HepG2 (cell line): Measurements from ENCODE around the gene CKB. TPM values are rescaled to one million over a fixed set of nuclear protein-coding genes. Genes with fewer than 3 reads are reported as not detected.

ENCODE experiments used
- ATAC-seq: fragments of 200-7000 bp; cut with Tn5 transposase; 3 replicates; pipeline ENCODE4 v1.9.1; 2020; ENCODE audit warnings: mild to moderate bottlenecking, moderate library complexity
- BruUV-seq: library from RNA; stranded (reverse); fragments of 400-500 nt; replicated peaks from 2 replicates; lab custom pipeline; 2021; lab: Mats Ljungman, UMichigan
- CTCF ChIA-PET: fragments of 300-600 bp; formaldehyde crosslinking; extraction: SDS; loops from one replicate; lab custom pipeline; 2021; ENCODE audit warnings: low total read pairs, inconsistent platforms, low intra/inter-chr PET ratio; lab: Yijun Ruan, JAX
- POLR2A ChIA-PET: fragments of 350-600 bp; sonication (Branson Sonifier 250); formaldehyde crosslinking; loops from one replicate; lab custom pipeline; 2020; ENCODE audit warnings: antibody characterized with exemption, inconsistent platforms; lab: Yijun Ruan, JAX
- DNase-seq: peaks from one replicate; pipeline ENCODE4 v3.0.0-alpha.2; 2015; ENCODE audit warnings: low spot score
- FAIRE-seq: peaks from 3 replicates; lab custom pipeline; 2011; peaks lifted over from hg19 to GRCh38; lab: Jason Lieb, UNC
- H2AFZ ChIP-seq: one replicate; pipeline ENCODE4 v1.6.1; 2011; ENCODE audit warnings: low read length, inconsistent platforms
- H3K27ac ChIP-seq: fragments of 300-600 bp; 3 replicates; pipeline ENCODE4 v1.8.0; 2011; ENCODE audit warnings: mixed run types, mild to moderate bottlenecking, mixed read lengths, low read length, inconsistent platforms; ENCODE audit not compliant: insufficient read depth; ENCODE audit errors: extremely low read length
- H3K27me3 ChIP-seq, 2 experiments: fragments of 200-600 bp in 1 of 2; 2 replicates in 1 of 2; 3 replicates in 1 of 2; pipeline versions ENCODE4 v1.6.0 to v1.8.0; 2011; ENCODE audit warnings: low read length in 2 of 2, mild to moderate bottlenecking in 2 of 2, moderate library complexity in 2 of 2, inconsistent platforms in 1 of 2; ENCODE audit not compliant: insufficient read depth in 2 of 2, control insufficient read depth in 1 of 2
- H3K36me3 ChIP-seq, 2 experiments: fragments of 200-600 bp in 1 of 2; replicated peaks in 1 of 2; 2 replicates in 1 of 2; 3 replicates in 1 of 2; pipeline versions ENCODE4 v1.5.1 to v1.8.0; 2011; ENCODE audit warnings: low read length in 2 of 2, inconsistent platforms in 1 of 2; ENCODE audit not compliant: insufficient read depth in 2 of 2, control insufficient read depth in 1 of 2
- H3K4me1 ChIP-seq: 2 replicates; pipeline ENCODE4 v1.5.1; 2012; ENCODE audit warnings: low read length, inconsistent platforms; ENCODE audit not compliant: insufficient read depth
- H3K4me2 ChIP-seq: 2 replicates; pipeline ENCODE4 v1.6.0; 2011; ENCODE audit warnings: low read depth, low read length, inconsistent platforms
- H3K4me3 ChIP-seq, 3 experiments: fragments of 200-600 bp in 1 of 3; sonication (generic), shearing (Covaris generic) in 1 of 3; replicated peaks in 1 of 3; 2 replicates each; pipeline ENCODE4 v1.5.1; 2011 to 2016; ENCODE audit warnings: low read length in 3 of 3, inconsistent platforms in 2 of 3, low read depth in 2 of 3, mild to moderate bottlenecking in 2 of 3, control low read depth in 1 of 3, mixed read lengths in 1 of 3; ENCODE audit not compliant: insufficient read depth in 1 of 3
- H3K79me2 ChIP-seq: one replicate; pipeline ENCODE4 v1.6.1; 2011; ENCODE audit warnings: low read length, inconsistent platforms; ENCODE audit not compliant: insufficient read depth
- H3K9ac ChIP-seq: 2 replicates; pipeline ENCODE4 v1.6.0; 2011; ENCODE audit warnings: mild to moderate bottlenecking, low read depth, low read length, inconsistent platforms; ENCODE audit not compliant: insufficient read depth
- H3K9me3 ChIP-seq: 2 replicates; pipeline ENCODE4 v1.5.1; 2012; ENCODE audit warnings: mild to moderate bottlenecking, low read length
- H4K20me1 ChIP-seq: 2 replicates; pipeline ENCODE4 v1.6.0; 2011; ENCODE audit warnings: inconsistent platforms, mild to moderate bottlenecking, low read length, moderate library complexity; ENCODE audit not compliant: insufficient read depth
- ARNT ChIP-seq: fragments of 450-650 bp; IDR thresholded peaks from 2 replicates; pipeline ENCODE4 v1.6.1; 2017
- DMAP1 ChIP-seq: IDR thresholded peaks from 2 replicates; pipeline ENCODE4 v1.6.1; 2016
- GABPB1 ChIP-seq: IDR thresholded peaks from 2 replicates; pipeline ENCODE4 v1.6.1; 2016; ENCODE audit warnings: mild to moderate bottlenecking, missing genetic modification reagents, moderate library complexity, missing compliant biosample characterization
- MEIS1 ChIP-seq: sonication (generic); formaldehyde crosslinking; IDR thresholded peaks from 2 replicates; pipeline ENCODE4 v1.9.0; 2021; ENCODE audit warnings: mild to moderate bottlenecking, missing genetic modification reagents, moderate library complexity, borderline replicate concordance
- MLLT10 ChIP-seq: sonication (generic); formaldehyde crosslinking; IDR thresholded peaks from 2 replicates; pipeline ENCODE4 v1.4.0; 2020; ENCODE audit warnings: missing genetic modification reagents
- MTF2 ChIP-seq: sonication (generic); formaldehyde crosslinking; IDR thresholded peaks from 2 replicates; pipeline ENCODE4 v1.5.0; 2020; ENCODE audit warnings: missing genetic modification reagents, borderline replicate concordance
- REPIN1 ChIP-seq: sonication (generic); formaldehyde crosslinking; IDR thresholded peaks from 2 replicates; pipeline ENCODE4 v1.8.0; 2022; ENCODE audit warnings: missing genetic modification reagents, low read depth, mild to moderate bottlenecking, borderline replicate concordance
- RFX5 ChIP-seq: IDR thresholded peaks from 2 replicates; pipeline ENCODE4 v1.6.1; 2011; ENCODE audit warnings: low read depth, low read length, improper control_type of control experiment
- RORA ChIP-seq: sonication (generic); formaldehyde crosslinking; IDR thresholded peaks from 2 replicates; pipeline ENCODE4 v1.5.0; 2020; ENCODE audit warnings: mild to moderate bottlenecking, missing genetic modification reagents, moderate library complexity
- SALL2 ChIP-seq: sonication (generic); formaldehyde crosslinking; IDR thresholded peaks from 2 replicates; pipeline ENCODE4 v1.8.1; 2023; ENCODE audit warnings: mild to moderate bottlenecking, missing genetic modification reagents, inconsistent platforms
- SIX1 ChIP-seq: sonication (generic); formaldehyde crosslinking; IDR thresholded peaks from 2 replicates; pipeline ENCODE4 v1.4.0; 2020; ENCODE audit warnings: missing genetic modification reagents, borderline replicate concordance
- SMAD1 ChIP-seq: sonication (generic); formaldehyde crosslinking; IDR thresholded peaks from 2 replicates; pipeline ENCODE4 v1.4.0; 2020; ENCODE audit warnings: missing genetic modification reagents, low read depth, mild to moderate bottlenecking, borderline replicate concordance
- SMARCE1 ChIP-seq: fragments of 450-650 bp; IDR thresholded peaks from 2 replicates; pipeline ENCODE4 v1.6.1; 2017; ENCODE audit warnings: borderline replicate concordance
- SMC3 ChIP-seq: IDR thresholded peaks from 2 replicates; pipeline ENCODE4 v1.6.1; 2011; ENCODE audit warnings: low read length, improper control_type of control experiment
- ZNF256 ChIP-seq: sonication (generic); formaldehyde crosslinking; conservative IDR thresholded peaks from 2 replicates; pipeline ENCODE4 v1.4.0; 2020; ENCODE audit warnings: missing genetic modification reagents
- ZNF260 ChIP-seq: sonication (generic); formaldehyde crosslinking; IDR thresholded peaks from 2 replicates; pipeline ENCODE4 v1.4.0; 2020; ENCODE audit warnings: missing genetic modification reagents, low read depth, mild to moderate bottlenecking, borderline replicate concordance
- ZNF274 ChIP-seq: sonication (generic); formaldehyde crosslinking; IDR thresholded peaks from 2 replicates; pipeline ENCODE4 v1.5.1; 2020; ENCODE audit warnings: mild to moderate bottlenecking, missing genetic modification reagents
- ZNF883 ChIP-seq: sonication (generic); formaldehyde crosslinking; IDR thresholded peaks from 2 replicates; pipeline ENCODE4 v1.5.1; 2020; ENCODE audit warnings: mild to moderate bottlenecking, missing genetic modification reagents; ENCODE audit errors: not compliant biosample characterization
- WGBS: methylation state at CpG from one replicate; pipeline ENCODE4 v1.1.6; 2017; ENCODE audit warnings: low lambda C conversion rate; 5-methylcytosine and 5-hydroxymethylcytosine counted together
- in situ Hi-C: cut with HindIII; loops from 2 replicates; pipeline ENCODE4 v1.10.0; 2017; ENCODE audit warnings: low pct_unique_long_range_greater_than_20kb; ENCODE audit not compliant: extremely low pct_ligation_motif_present
- intact Hi-C: fragments of 100-400 bp; cut with micrococcal nuclease; formaldehyde crosslinking; loops from one replicate; pipeline ENCODE4 v1.10.0; 2022; ENCODE audit not compliant: unreplicated experiment
- polyA plus RNA-seq, 8 experiments: library from polyadenylated mRNA; depleted of rRNA in 3 of 8; stranded (reverse) in 7 of 8; unstranded in 1 of 8; fragments of >200 nt; fragmentation: Illumina TruSeq in 4 of 8; extraction: Trizol in 4 of 8; gene quantifications; 2 replicates each; pipeline versions ENCODE4 v1.2.1 to v1.2.3, GENCODE V29; 2011 to 2016; ENCODE audit warnings: low read depth in 4 of 8, missing spikeins in 1 of 8, mixed read lengths in 1 of 8; ENCODE audit not compliant: insufficient read depth in 1 of 8
- total RNA-seq, 5 experiments: library from RNA; depleted of rRNA; stranded (reverse); fragments of >200 nt; fragmentation: Illumina TruSeq; extraction: Trizol; gene quantifications; 2 replicates each; pipeline ENCODE4 v1.2.3, GENCODE V29; 2016; ENCODE audit warnings: low read depth in 1 of 5
- TF ChIP-seq, protein P1 (sequence below): sonication (generic); formaldehyde crosslinking; IDR thresholded peaks from 2 replicates; pipeline ENCODE4 v1.8.0; 2022; ENCODE audit warnings: missing genetic modification reagents, mild to moderate bottlenecking, borderline replicate concordance

Gene CKB
- total and polyA plus RNA-seq, 2 of the 13 experiments (the other 11 are each of a cell fraction or from before 2014, with no cell fraction given): 82.3 to 217 TPM

DNA sequence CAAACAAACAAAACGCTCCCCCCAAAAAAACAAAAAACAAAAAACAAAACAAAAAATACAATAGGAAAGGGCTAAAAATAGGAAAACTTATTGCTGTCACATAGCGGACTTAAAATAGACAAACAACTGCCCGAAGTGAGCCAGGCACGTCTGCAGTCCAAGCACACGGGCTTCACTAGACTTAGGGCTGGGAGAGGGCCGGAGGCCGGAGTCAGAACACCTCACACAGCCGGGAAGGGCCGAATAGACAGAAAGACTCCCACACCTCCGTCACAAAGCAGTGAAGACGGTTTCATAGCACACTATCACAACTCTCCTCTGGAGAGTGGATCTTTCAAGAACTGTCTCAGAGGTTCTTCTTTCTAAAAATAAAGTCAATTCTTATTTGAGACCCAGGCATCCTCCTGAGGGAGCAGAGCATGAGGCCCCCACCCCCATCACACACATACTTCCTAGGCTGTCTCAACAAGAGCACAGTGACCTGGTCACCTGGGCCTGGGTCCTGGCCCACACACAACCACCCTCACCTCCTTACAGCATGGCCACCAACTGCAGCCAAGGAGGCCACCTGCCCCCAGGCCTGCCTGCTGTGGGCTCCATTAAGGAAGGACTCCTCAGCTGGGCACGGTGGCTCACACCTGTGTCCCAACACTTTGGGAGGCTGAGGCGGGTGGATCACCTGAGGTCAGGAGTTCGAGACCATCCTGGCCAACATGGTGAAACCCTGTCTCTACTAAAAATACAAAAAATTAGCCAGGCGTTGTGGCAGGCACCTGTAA lies 33.1 kb upstream of the CKB start:
- no peak overlapping the region for H3K9ac ChIP-seq
- H3K4me2 ChIP-seq: no peak overlapping the region
- H3K27ac ChIP-seq: no peak overlapping the region
- peaks cover 32% of the 10 kb centered on the region for H3K4me1 ChIP-seq
- no peaks in the 10 kb centered on the region for H3K27me3 ChIP-seq
- TF ChIP-seq SMAD1 (CRISPR knock-in tag) (no peak), RFX5 (no peak), ZNF260 (CRISPR knock-in tag) (no peak), ZNF883 (no peak), MLLT10 (CRISPR knock-in tag) (no peak), ARNT (no peak), SMC3 (no peak), MTF2 (no peak), ZNF274 (no peak), SMARCE1 (no peak), RORA (no peak), SIX1 (CRISPR knock-in tag) (no peak), DMAP1 (no peak), REPIN1 (CRISPR knock-in tag) (no peak), SALL2 (CRISPR knock-in tag) (no peak), MEIS1 (no peak), GABPB1 (CRISPR knock-in tag) (no peak), ZNF256 (CRISPR knock-in tag) (no peak)
- TF ChIP-seq, protein P1, sequence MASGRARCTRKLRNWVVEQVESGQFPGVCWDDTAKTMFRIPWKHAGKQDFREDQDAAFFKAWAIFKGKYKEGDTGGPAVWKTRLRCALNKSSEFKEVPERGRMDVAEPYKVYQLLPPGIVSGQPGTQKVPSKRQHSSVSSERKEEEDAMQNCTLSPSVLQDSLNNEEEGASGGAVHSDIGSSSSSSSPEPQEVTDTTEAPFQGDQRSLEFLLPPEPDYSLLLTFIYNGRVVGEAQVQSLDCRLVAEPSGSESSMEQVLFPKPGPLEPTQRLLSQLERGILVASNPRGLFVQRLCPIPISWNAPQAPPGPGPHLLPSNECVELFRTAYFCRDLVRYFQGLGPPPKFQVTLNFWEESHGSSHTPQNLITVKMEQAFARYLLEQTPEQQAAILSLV: no peak
- TF ChIP-seq, all 625 proteins: peak for 0
- DNase-seq: no peak
- Histone ChIP-seq H3K9me3 (no peaks in the 10 kb centered on the region), H2AFZ (no peak overlapping the region), H3K4me3 (no peak overlapping the region), H3K36me3 (peaks cover 6 to 24% of the 10 kb centered on the region in 2 experiments; a peak in 3 of 5 replicates), H4K20me1 (peaks cover 4% of the 10 kb centered on the region; the same call in 1 of the 2 replicates), H3K79me2 (peaks cover 38% of the 10 kb centered on the region)
- intact Hi-C loops: no loop called here
- ChIA-PET POLR2A (no interaction called here), CTCF (no interaction called here)
- ATAC-seq: no peak; the same call in 2 of the 3 replicates
- 93% methylated on average over 15 of the region's 15 CpGs for WGBS
- in situ Hi-C loops: no loop called here
- no TSS peak for BruUV-seq
- no peak for FAIRE-seq
